Astrocyte of the spinal cord (primary cell): ENCODE measurements around the gene NCAM1.

Experiments
- DNase-seq: peaks from one replicate; pipeline ENCODE4 v3.0.0; 2011; ENCODE audit warnings: low read depth, low spot score
- H3K4me3 ChIP-seq: 2 replicates; pipeline ENCODE4 v1.5.1; 2011; ENCODE audit warnings: low read depth, mild to moderate bottlenecking, low read length, moderate library complexity
- in situ Hi-C: cut with HindIII; loops from 2 replicates; pipeline ENCODE4 v1.10.0; 2017; ENCODE audit warnings: low sequenced_read_pairs
- TF ChIP-seq, protein P1 (sequence below): IDR thresholded peaks from 2 replicates; pipeline ENCODE4 v1.5.1; 2012; ENCODE audit warnings: low read depth, mild to moderate bottlenecking, low read length, inconsistent platforms

Gene NCAM1

DNA sequence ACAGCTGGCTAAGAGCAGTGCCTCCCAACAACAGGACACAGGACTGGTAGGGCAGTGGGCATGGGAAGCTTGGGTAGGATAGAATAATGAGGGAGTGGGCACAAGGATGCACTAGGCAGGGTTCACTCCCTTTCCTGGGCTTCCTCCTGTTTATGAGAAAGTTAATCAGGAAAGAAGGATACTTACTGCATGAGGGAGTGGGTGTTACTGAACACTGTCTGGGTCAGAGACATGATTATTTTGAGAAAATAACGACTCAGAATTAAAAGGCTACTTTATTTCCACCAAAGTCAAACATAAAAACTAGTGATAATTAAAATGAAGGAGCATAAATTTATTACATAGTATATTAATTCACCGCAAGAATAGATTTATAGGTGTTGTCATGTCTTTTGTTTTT, 35.8 kb downstream of the NCAM1 start:
- no peak for DNase-seq
- in situ Hi-C loops: no loop called here
- TF ChIP-seq, protein P1, sequence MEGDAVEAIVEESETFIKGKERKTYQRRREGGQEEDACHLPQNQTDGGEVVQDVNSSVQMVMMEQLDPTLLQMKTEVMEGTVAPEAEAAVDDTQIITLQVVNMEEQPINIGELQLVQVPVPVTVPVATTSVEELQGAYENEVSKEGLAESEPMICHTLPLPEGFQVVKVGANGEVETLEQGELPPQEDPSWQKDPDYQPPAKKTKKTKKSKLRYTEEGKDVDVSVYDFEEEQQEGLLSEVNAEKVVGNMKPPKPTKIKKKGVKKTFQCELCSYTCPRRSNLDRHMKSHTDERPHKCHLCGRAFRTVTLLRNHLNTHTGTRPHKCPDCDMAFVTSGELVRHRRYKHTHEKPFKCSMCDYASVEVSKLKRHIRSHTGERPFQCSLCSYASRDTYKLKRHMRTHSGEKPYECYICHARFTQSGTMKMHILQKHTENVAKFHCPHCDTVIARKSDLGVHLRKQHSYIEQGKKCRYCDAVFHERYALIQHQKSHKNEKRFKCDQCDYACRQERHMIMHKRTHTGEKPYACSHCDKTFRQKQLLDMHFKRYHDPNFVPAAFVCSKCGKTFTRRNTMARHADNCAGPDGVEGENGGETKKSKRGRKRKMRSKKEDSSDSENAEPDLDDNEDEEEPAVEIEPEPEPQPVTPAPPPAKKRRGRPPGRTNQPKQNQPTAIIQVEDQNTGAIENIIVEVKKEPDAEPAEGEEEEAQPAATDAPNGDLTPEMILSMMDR: no peak
- H3K4me3 ChIP-seq: no peak overlapping the region

DNA sequence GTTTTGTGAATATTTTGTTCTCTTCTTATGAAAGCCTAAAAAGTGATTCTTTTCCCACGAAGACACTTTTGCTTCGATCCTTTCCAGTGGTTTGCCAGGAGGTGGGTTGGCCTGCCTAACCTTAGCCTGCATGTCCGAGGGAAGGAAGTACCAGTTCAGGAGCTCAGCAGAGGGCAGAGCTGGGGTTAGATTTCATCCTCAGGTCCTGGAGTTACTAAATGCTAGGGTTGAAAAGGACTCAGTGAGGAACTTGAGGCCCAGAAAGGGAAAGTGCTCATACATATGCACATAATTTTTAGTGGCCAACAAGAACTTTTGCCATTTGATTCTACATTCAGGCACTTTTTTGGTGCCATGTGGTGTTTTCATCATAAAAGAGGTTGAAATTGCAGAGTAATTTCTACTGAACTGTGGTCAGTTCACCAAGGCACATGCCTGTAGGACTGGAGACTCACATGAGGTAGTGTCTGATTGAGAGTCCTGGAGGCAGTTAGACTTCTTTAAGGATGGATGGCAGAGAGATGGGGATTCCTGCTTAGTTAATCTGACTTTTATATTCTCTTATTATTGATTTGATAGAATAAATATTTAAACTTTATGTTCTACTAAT, 36.7 kb downstream of the NCAM1 start:
- TF ChIP-seq, protein P1: no peak
- in situ Hi-C loops: no loop called here

DNA sequence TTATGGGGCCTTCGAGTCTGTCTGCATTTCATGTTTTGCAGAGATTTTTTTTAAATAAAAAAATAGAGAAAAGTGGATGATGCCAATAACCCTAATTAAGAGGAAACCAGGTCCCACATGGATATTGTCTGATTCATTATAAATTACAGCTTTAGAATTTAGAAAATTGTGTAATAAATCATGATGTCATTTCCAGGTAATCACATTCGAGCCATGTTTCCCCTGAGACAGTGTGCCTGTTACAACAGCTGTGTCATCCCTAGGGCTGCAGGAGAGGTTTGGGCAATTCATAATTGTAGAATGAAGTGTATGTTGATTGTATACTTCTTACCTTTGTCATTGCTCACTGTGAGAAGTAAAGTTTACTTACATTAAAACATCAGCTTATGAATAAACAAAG, 38.3 kb downstream of the NCAM1 start:
- H3K4me3 ChIP-seq: no peak overlapping the region
- in situ Hi-C loops: no loop called here
- TF ChIP-seq, protein P1: no peak
- DNase-seq: no peak

More for the DNA sequence above, 36.7 kb downstream of the NCAM1 start:
- no peak for DNase-seq
- no peak overlapping the region for H3K4me3 ChIP-seq

DNA sequence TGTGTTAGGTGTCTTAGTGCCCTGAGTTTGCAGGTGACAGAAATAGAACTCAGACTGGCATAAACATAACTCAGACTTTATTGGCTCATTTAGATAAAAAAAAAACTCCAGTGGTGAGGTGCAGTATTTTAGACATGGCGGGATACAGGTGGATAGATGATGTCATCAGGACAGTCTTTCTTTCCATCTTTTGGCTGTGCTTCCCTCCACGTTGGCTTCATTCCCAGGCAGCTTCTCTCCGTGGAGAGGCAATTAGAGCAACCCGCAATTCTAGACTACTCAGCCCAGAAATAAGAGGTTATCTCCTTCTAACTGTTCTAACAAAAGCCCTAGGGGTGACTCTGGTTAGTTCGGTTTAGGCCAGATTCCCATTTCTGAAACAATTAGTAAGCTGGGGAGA, 40.5 kb downstream of the NCAM1 start:
- TF ChIP-seq, protein P1: no peak
- DNase-seq: no peak
- in situ Hi-C loops: no loop called here
- H3K4me3 ChIP-seq: no peak overlapping the region

DNA sequence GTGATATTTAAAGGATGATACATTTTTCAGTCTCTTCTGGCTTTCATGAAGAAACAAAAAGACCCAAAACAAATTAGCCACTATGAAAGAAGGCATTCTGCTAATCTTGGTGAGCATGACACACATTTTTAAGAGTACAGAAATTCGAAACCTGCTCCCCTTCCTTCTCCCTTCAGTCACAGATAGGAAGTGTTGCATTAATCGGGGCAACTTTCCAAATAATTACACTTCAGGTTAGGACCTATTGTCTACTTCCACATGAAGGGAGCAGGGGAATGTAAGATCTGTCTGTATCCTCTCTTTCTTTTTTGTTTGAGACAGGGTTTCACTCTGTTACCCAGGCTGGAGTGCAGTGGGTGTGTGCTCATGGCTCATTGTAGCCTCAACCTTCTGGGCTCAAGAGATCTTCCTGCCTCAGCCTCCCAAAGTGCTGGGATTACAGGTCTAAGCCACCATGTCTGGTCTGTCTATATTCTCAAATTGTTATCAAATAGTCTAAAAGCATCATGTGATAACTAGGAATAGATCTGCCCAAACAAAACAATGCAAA, 45.8 kb downstream of the NCAM1 start:
- no peak overlapping the region for H3K4me3 ChIP-seq
- no peak for DNase-seq
- in situ Hi-C loops: no loop called here
- TF ChIP-seq, protein P1: no peak

DNA sequence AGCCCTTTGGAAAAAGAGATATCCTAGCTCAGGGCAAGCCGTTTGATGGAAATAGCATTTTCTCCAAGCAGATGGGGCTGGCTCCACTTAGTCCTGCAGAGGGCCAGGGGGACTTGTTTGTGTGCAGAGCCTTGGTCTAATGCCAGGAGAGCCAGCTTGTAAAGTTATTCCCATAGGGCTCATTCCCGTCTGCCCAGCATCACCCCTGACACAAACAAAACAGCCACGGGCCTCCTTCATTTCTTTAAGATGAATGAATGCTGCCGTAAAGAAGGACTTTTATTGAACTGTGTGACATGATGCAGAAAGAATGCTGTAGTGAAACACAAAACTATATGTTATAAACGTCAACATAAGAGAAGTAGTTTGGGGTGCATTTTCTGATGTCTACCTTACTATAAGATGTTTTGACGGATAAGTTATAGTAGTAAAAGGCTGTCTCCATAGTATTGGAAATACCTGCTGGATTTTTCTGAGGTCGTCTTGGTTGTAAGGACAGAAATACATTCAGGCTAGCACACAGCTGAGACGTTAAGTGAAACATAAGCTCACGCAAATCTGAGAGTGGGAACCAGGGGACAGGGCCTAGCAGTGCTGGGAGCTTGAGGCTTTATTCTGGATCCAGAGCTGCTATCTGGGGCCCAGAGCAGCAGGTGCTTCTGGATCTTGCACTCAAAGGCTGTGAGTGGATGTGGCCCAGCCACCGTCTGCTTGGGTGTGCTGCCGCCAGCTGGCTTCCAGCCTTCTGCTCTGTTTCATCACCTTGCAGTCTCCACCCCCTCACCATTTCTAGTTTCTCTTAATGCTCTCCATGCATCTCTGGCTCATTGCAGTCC, 53.3 kb downstream of the NCAM1 start:
- in situ Hi-C loops: no loop called here
- DNase-seq: no peak
- H3K4me3 ChIP-seq: no peak overlapping the region

More for the DNA sequence above, 53.3 kb downstream of the NCAM1 start:
- TF ChIP-seq, protein P1: no peak
